SK-N-MC (cell line): ENCODE measurements around the gene SSR1.

Source experiments
- DNase-seq: peaks from one replicate; pipeline ENCODE4 v3.0.0-alpha.2; 2011; ENCODE audit warnings: low read depth, low spot score
- H3K27ac ChIP-seq: fragments of 200-600 bp; sonication (generic); 2 replicates; pipeline ENCODE4 v1.5.1; 2016; ENCODE audit warnings: mixed run types
- H3K36me3 ChIP-seq: fragments of 200-600 bp; sonication (generic); 2 replicates; pipeline ENCODE4 v1.6.1; 2017; ENCODE audit warnings: antibody characterized with exemption, low read length, mixed read lengths; ENCODE audit not compliant: insufficient read depth
- H3K4me3 ChIP-seq: fragments of 200-600 bp; sonication (generic); 2 replicates; pipeline ENCODE4 v1.5.1; 2016
- H3K9ac ChIP-seq: fragments of 200-600 bp; sonication (generic); 2 replicates; pipeline ENCODE4 v1.8.0; 2017; ENCODE audit warnings: mixed run types, mixed read lengths; ENCODE audit not compliant: insufficient read length
- H3K9me3 ChIP-seq: fragments of 200-600 bp; sonication (generic); 2 replicates; pipeline ENCODE4 v1.6.1; 2017; ENCODE audit warnings: low read depth, mild to moderate bottlenecking, antibody characterized with exemption, low read length, moderate library complexity, mixed read lengths
- EZH2 ChIP-seq: fragments of 200-600 bp; sonication (generic); IDR thresholded peaks from one replicate; pipeline ENCODE4 v1.6.1; 2017; ENCODE audit warnings: antibody characterized with exemption
- FOXP2 ChIP-seq: optimal IDR thresholded peaks from 2 replicates; pipeline ENCODE3; 2011; ENCODE audit warnings: mild to moderate bottlenecking, moderate library complexity; ENCODE audit not compliant: insufficient read depth; ENCODE audit errors: extremely low read length, control extremely low read depth
- POLR2AphosphoS5 ChIP-seq: IDR thresholded peaks from 2 replicates; pipeline ENCODE4 v1.6.1; 2012; ENCODE audit warnings: mild to moderate bottlenecking, low read depth, low read length, borderline replicate concordance

The SSR1 gene

DNA sequence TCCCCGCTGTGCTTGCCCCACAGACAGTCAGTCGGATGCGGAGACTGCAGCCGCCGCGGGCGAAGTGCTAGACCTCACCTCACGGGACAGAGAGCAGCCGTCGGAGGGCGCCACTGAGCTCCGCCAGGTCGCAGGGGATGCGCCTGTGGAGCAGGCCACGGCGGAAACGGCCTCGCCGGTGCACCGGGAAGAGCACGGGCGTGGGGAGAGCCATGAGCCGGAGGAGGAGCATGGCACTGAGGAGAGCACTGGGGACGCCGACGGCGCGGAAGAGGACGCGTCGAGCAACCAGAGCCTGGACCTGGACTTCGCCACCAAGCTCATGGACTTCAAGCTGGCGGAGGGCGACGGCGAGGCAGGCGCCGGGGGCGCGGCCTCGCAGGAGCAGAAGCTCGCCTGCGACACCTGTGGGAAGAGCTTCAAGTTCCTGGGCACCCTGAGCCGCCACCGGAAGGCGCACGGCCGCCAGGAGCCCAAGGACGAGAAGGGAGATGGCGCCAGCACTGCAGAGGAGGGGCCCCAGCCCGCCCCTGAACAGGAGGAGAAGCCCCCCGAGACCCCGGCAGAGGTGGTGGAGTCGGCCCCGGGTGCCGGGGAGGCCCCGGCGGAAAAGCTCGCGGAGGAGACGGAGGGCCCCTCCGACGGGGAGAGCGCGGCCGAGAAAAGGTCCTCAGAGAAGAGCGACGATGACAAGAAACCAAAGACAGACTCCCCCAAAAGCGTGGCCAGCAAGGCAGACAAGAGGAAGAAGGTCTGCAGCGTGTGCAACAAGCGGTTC, 66.4 kb downstream of the SSR1 start:
- TF ChIP-seq FOXP2: no peak
- no peak for TF ChIP-seq EZH2
- TF ChIP-seq POLR2AphosphoS5: no peak
- Histone ChIP-seq H3K36me3 (peaks cover 71% of the 10 kb centered on the region), H3K4me3 (no peak overlapping the region), H3K27ac (no peak overlapping the region), H3K9me3 (no peaks in the 10 kb centered on the region), H3K9ac (no peak overlapping the region)
- DNase-seq: no peak

- H3K36me3 ChIP-seq: peaks cover 68% of the 10 kb centered on the region
- H3K9me3 ChIP-seq: no peaks in the 10 kb centered on the region
- no peak overlapping the region for H3K4me3 ChIP-seq
- no peak for TF ChIP-seq EZH2
- no peak for TF ChIP-seq POLR2AphosphoS5
- TF ChIP-seq FOXP2: no peak
- no peak overlapping the region for H3K9ac ChIP-seq
- H3K27ac ChIP-seq: no peak overlapping the region
- no peak for DNase-seq
Observed at GRCh38 chr6:7245668-7246393, 67.2 kb downstream of the SSR1 start.

DNA sequence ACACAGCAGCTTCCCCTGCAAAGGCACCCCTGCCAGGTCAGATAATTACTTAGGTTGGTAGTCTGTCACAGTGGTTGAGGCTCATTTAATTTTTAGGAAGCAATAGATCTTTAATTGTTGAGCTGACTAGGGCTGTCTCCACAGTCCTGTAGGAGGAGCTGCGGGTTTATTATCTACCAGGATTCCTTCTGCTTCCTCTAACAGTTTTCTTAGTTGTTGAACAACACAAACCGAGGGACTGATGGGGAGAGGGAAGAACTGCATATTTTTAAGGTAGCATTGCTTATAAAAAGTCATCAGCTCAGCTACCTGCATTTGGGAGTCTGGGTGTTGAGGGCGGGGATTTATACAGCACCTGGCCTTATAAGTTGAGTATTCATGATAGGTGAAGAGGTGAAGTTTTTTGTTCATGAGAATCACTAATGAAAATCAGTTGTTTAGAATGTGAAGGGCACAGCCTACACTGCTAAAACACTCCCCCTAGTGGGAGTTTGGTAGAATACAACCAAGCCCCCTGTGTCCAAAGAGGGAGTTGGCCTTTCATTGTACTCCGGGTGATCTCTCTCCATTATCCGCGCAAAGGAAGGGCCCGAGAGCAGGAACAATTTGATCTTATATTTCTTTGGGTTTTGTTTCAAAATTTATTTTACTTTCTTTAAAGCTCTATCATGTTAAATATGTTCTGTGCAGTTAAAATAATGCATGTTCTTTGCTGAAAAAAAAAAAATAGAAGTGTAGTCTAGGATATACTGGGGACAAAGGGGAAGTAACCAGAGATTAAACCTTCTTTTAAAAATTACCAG, 69.6 kb downstream of the SSR1 start:
- Histone ChIP-seq H3K4me3 (peak overlapping the region; percentile 57), H3K36me3 (peaks cover 53% of the 10 kb centered on the region), H3K9ac (peak overlapping the region; percentile 54), H3K27ac (peak overlapping the region; percentile 96), H3K9me3 (no peaks in the 10 kb centered on the region)
- TF ChIP-seq POLR2AphosphoS5 (no peak), EZH2 (no peak), FOXP2 (no peak)
- DNase-seq: peak; percentile 79

- TF ChIP-seq POLR2AphosphoS5: no peak
- Histone ChIP-seq H3K4me3 (peak overlapping the region; percentile 57), H3K9me3 (no peaks in the 10 kb centered on the region), H3K36me3 (peaks cover 47% of the 10 kb centered on the region), H3K27ac (peak overlapping the region; percentile 96), H3K9ac (peak overlapping the region; percentile 54)
- DNase-seq: no peak
Observed at GRCh38 chr6:7242835-7243178, 70.2 kb downstream of the SSR1 start.

DNA sequence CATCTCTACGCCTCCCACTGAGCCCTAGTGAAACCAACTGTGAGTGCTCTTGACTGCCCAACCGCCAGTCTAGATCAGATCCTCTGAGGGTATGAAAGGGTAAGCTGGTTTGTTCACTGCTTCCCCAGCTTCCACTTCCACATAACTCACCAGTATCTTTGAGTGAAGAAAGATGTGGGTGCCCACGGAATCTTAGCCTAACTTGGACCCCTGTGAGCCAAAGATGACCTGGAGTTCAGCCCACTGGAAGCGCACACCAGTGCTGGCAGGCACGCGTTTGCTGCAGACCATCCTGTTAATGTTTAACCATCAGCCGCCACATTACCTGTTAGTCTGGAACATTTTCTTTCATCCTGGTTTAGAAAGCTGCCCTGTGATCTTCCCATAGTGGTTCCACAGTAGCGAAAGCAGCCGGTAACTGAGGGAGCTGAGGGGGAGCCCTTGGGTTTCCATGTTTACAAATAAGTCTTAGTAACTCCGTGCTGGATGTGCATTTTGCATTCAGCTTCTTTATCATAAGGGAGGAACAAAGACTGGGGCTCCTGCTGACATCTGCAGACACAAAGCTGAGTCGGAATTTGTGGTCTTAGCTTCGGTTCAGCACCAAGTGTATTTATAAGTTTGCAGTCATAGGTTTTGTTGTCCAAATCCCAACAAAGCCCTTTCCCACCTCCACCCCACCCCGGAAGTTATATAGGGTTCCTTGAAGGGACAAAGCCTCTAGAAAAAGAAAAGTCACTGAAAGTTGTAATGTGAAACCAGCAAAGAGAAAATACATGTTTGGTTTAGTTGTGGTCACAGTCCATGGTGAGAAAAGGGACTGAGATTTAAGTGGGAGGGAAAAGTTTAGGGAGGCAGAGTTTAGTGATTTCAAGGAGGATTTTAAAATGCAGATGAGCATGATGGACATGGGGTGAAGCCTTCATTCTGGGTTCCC, 71.0 kb downstream of the SSR1 start:
- DNase-seq: no peak
- Histone ChIP-seq H3K9me3 (no peaks in the 10 kb centered on the region), H3K27ac (peak overlapping the region; percentile 96), H3K36me3 (peaks cover 39% of the 10 kb centered on the region), H3K4me3 (peak overlapping the region; percentile 57), H3K9ac (peak overlapping the region; percentile 54)
- TF ChIP-seq FOXP2 (no peak), EZH2 (no peak), POLR2AphosphoS5 (no peak)

DNA sequence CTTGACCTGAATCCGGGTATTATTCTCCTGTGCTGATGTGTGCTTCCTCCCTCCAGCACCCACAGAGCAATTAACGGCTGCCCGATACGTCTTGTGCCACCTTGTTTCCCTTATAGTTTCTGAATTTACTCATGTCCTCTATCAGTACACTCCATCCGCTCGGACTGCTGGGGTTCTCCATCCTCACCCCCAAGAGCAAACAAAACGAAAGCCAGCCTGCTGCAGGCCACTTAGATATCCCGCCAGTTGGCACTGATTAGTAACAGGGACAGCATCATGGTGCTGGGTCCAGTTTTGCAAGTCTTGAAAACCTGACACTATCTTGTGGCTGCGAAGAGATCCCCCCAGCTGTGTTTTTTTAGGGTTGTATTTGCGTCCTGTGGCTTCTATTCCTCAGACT, 71.8 kb downstream of the SSR1 start:
- Histone ChIP-seq H3K36me3 (peaks cover 33% of the 10 kb centered on the region), H3K4me3 (no peak overlapping the region), H3K9me3 (no peaks in the 10 kb centered on the region), H3K27ac (peak overlapping the region; percentile 96), H3K9ac (no peak overlapping the region)
- TF ChIP-seq FOXP2: no peak
- no peak for TF ChIP-seq EZH2
- no peak for TF ChIP-seq POLR2AphosphoS5
- DNase-seq: no peak

DNA sequence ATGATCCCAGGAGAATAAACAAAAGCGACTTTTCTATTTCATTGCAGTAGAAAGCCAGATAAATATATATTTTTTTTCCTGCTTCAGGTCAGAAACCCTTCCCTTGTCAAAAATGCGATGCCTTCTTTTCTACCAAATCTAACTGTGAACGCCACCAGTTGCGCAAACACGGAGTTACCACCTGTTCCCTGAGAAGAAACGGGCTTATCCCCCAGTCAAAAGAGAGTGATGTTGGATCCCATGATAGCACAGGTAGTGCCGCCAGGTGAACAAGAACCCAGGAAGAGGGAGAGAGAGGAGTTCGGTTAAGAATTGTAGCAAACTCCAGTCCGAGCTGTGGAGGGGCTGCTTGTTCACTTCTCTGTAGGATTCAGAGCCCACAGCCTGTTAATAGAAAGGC, 72.6 kb downstream of the SSR1 start:
- H3K9ac ChIP-seq: no peak overlapping the region
- peak overlapping the region; percentile 96 for H3K27ac ChIP-seq
- no peaks in the 10 kb centered on the region for H3K9me3 ChIP-seq
- no peak overlapping the region for H3K4me3 ChIP-seq
- peaks cover 27% of the 10 kb centered on the region for H3K36me3 ChIP-seq
- no peak for DNase-seq
- TF ChIP-seq FOXP2 (no peak), EZH2 (no peak), POLR2AphosphoS5 (no peak)
